Ishikawa (cell line): ENCODE results near the gene LCLAT1.

Experiments
- CEBPB ChIP-seq: IDR thresholded peaks from 2 replicates; pipeline ENCODE4 v1.6.1; 2012
- CREB1 ChIP-seq: IDR thresholded peaks from 2 replicates; pipeline ENCODE4 v1.6.1; 2012; ENCODE audit warnings: low read depth
- EGR1 ChIP-seq: IDR thresholded peaks from 2 replicates; pipeline ENCODE4 v1.6.1; 2012
- EP300 ChIP-seq: IDR thresholded peaks from 2 replicates; pipeline ENCODE4 v1.6.1; 2012; ENCODE audit warnings: borderline replicate concordance
- FOXM1 ChIP-seq: IDR thresholded peaks from 2 replicates; pipeline ENCODE4 v1.6.1; 2012; ENCODE audit warnings: low read depth, borderline replicate concordance
- MAX ChIP-seq: IDR thresholded peaks from 2 replicates; pipeline ENCODE4 v1.6.1; 2012
- RAD21 ChIP-seq: IDR thresholded peaks from 2 replicates; pipeline ENCODE4 v1.6.1; 2012; ENCODE audit warnings: low read depth
- TAF1 ChIP-seq: IDR thresholded peaks from 2 replicates; pipeline ENCODE4 v1.6.1; 2012; ENCODE audit warnings: low read depth, mild to moderate bottlenecking
- TCF12 ChIP-seq: IDR thresholded peaks from 2 replicates; pipeline ENCODE4 v1.6.1; 2012; ENCODE audit warnings: low read depth
- TEAD4 ChIP-seq: IDR thresholded peaks from 2 replicates; pipeline ENCODE4 v1.6.1; 2012
- YY1 ChIP-seq: IDR thresholded peaks from 2 replicates; pipeline ENCODE4 v1.6.1; 2012; ENCODE audit warnings: low read depth
- ZBTB7A ChIP-seq: IDR thresholded peaks from 2 replicates; pipeline ENCODE4 v1.6.1; 2012; ENCODE audit warnings: low read depth
- TF ChIP-seq, protein P1 (sequence below): IDR thresholded peaks from 2 replicates; pipeline ENCODE4 v1.6.1; 2012; ENCODE audit warnings: low read depth, mild to moderate bottlenecking

DNA sequence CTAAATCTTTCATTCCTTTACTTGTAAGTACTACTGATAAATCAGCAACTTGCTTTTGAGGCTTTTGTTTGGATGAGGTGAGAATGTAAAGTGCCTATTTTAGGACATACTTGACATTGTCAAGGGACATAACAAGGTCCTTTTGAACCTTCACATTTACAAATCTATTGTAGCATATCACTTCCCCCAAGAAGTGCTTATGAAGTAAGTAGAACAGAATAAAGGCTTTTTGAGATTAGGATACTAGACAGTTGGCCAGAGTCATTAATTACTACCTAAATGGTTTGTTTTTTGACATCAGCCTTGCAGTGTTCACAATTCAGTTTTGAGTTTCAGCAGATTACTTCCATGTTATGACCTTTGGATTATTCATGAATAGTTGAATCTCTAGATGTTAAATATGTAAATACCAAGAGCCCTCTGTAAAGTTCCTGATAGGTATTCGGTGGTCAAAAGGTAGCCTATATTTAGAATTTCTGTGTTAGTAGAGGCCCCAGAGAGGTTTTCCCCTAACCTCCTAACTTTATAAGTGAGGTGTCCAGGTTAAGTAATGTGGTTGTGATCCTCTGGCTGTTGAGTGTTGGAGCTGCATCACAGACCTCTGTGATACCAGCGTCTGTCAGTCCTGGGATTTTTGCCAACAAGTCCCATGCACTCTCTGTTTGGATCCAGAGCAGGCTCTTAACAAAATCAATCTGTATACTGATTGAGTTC is 67.2 kb downstream of the LCLAT1 start:
- TF ChIP-seq EGR1 (no peak), RAD21 (no peak), EP300 (no peak), CEBPB (no peak), YY1 (no peak), TAF1 (no peak), FOXM1 (no peak), MAX (no peak), ZBTB7A (no peak), TEAD4 (no peak), TCF12 (no peak), CREB1 (no peak)
- TF ChIP-seq, protein P1, sequence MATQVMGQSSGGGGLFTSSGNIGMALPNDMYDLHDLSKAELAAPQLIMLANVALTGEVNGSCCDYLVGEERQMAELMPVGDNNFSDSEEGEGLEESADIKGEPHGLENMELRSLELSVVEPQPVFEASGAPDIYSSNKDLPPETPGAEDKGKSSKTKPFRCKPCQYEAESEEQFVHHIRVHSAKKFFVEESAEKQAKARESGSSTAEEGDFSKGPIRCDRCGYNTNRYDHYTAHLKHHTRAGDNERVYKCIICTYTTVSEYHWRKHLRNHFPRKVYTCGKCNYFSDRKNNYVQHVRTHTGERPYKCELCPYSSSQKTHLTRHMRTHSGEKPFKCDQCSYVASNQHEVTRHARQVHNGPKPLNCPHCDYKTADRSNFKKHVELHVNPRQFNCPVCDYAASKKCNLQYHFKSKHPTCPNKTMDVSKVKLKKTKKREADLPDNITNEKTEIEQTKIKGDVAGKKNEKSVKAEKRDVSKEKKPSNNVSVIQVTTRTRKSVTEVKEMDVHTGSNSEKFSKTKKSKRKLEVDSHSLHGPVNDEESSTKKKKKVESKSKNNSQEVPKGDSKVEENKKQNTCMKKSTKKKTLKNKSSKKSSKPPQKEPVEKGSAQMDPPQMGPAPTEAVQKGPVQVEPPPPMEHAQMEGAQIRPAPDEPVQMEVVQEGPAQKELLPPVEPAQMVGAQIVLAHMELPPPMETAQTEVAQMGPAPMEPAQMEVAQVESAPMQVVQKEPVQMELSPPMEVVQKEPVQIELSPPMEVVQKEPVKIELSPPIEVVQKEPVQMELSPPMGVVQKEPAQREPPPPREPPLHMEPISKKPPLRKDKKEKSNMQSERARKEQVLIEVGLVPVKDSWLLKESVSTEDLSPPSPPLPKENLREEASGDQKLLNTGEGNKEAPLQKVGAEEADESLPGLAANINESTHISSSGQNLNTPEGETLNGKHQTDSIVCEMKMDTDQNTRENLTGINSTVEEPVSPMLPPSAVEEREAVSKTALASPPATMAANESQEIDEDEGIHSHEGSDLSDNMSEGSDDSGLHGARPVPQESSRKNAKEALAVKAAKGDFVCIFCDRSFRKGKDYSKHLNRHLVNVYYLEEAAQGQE: no peak
